Gastrocnemius medialis (tissue), 4 donors: Measurements from ENCODE around the gene PCSK6. TPM values are rescaled to one million over a fixed set of nuclear protein-coding genes. Genes with fewer than 3 reads are reported as not detected.
A peak's percentile ranks its signal among the peaks of the same experiment; 100 is the strongest.

Experiments
- ATAC-seq, 2 donors: fragments of 150-250 bp; one replicate each; pipeline ENCODE4 v1.9.1; 2016
- DNase-seq, 2 donors: peaks; one replicate each; pipeline ENCODE4 v3.0.0-alpha.2; 2019
- H3K27ac ChIP-seq, 4 donors: fragments of 200-600 bp; sonication (generic); 1 replicate in 1 of 4; 2 replicates in 3 of 4; pipeline ENCODE4 v1.5.1; 2016 to 2018; ENCODE audit warnings: mild to moderate bottlenecking in 2 of 4, moderate library complexity in 1 of 4
- H3K27me3 ChIP-seq, 3 donors: fragments of 200-600 bp; sonication (generic) in 2 of 3; 1 replicate in 1 of 3; 2 replicates in 2 of 3; pipeline versions ENCODE4 v1.5.1 to v1.6.0; 2016 to 2019; ENCODE audit warnings: mild to moderate bottlenecking in 1 of 3, moderate library complexity in 1 of 3
- H3K36me3 ChIP-seq, 2 donors: fragments of 200-600 bp; sonication (generic) in 1 of 2; one replicate each; pipeline ENCODE4 v1.5.1; 2017 to 2018
- H3K4me1 ChIP-seq, 2 donors: fragments of 200-600 bp; sonication (generic) in 1 of 2; one replicate each; pipeline ENCODE4 v1.5.1; 2016 to 2017; ENCODE audit warnings: mild to moderate bottlenecking in 2 of 2
- H3K4me3 ChIP-seq, 4 donors: fragments of 200-600 bp; sonication (generic) in 3 of 4; 1 replicate in 1 of 4; 2 replicates in 3 of 4; pipeline ENCODE4 v1.5.1; 2016 to 2019; ENCODE audit warnings: mild to moderate bottlenecking in 2 of 4
- H3K9me3 ChIP-seq, 3 donors: fragments of 200-600 bp; sonication (generic) in 2 of 3; 1 replicate in 1 of 3; 2 replicates in 2 of 3; pipeline ENCODE4 v1.5.1; 2016 to 2019
- CTCF ChIP-seq, 5 experiments: fragments of 450-650 bp in 3 of 5; fragments of 200-600 bp in 2 of 5; sonication (generic) in 2 of 5; IDR thresholded peaks in 4 of 5; conservative IDR thresholded peaks in 1 of 5; 1 replicate in 4 of 5; 2 replicates in 1 of 5; pipeline ENCODE4 v1.5.1; 2016 to 2019; ENCODE audit warnings: antibody characterized with exemption in 5 of 5, mild to moderate bottlenecking in 3 of 5, moderate library complexity in 3 of 5
- POLR2A ChIP-seq, 2 donors: fragments of 450-650 bp; IDR thresholded peaks; one replicate each; pipeline ENCODE4 v1.6.1; 2017; ENCODE audit warnings: antibody characterized with exemption in 2 of 2, mild to moderate bottlenecking in 2 of 2, moderate library complexity in 2 of 2
- in situ Hi-C, 4 donors: fragments of 200-750 bp; cut with MboI; loops; one replicate each; pipeline versions ENCODE4 v1.15.0 to v1.8.0; 2017; ENCODE audit warnings: low sequenced_read_pairs in 4 of 4
- intact Hi-C: fragments of 100-400 bp; cut with DNase I; formaldehyde crosslinking; loops from one replicate; pipeline ENCODE4 v1.15.1; 2023; ENCODE audit warnings: low total_unique reads
- total RNA-seq, 4 donors: library from RNA; depleted of rRNA; stranded (reverse); fragments of >200 nt; gene quantifications; one replicate each; pipeline versions ENCODE4 v1.1.0 to v1.2.3, GENCODE V29; 2016

The PCSK6 gene
- total RNA-seq, 4 donors from 2014 or later: 12.8 to 46.0 (median 23.6) TPM

GRCh38 chr15:101482526-101483371, 6.8 kb downstream of the PCSK6 start:
- intact Hi-C loops: loop anchor here (5.0 kb wide), 1 partner anchor 35 kb away; no protein-coding TSS in a partner anchor
- Histone ChIP-seq H3K27ac (peak overlapping the region; percentile 81 to 97 (median 88)), H3K27me3 (no peaks in the 10 kb centered on the region), H3K9me3 (no peaks in the 10 kb centered on the region), H3K36me3 (peaks cover 0 to 4% of the 10 kb centered on the region in 2 donors), H3K4me3 (peak overlapping the region in 2 of 4 donors; percentile 22 to 26), H3K4me1 (peaks cover 27 to 32% of the 10 kb centered on the region in 2 donors)
- TF ChIP-seq CTCF (IDR thresholded peaks at IDR 0.05 in 4 of 5, conservative IDR thresholded peaks at IDR 0.05 in 1 of 5) (no peak), POLR2A (IDR thresholded peaks at IDR 0.05) (peak; percentile 35 to 81)
- DNase-seq: peak; percentile 74 to 77
- in situ Hi-C loops: no loop called here
- peak; percentile 89 to 91 for ATAC-seq

GRCh38 chr15:101481917-101482525, 7.5 kb downstream of the PCSK6 start:
- DNase-seq: no peak
- peak overlapping the region in 3 of 4 donors; percentile 7 to 26 (median 22) for H3K4me3 ChIP-seq
- H3K9me3 ChIP-seq: no peaks in the 10 kb centered on the region
- ATAC-seq: no peak
- H3K4me1 ChIP-seq: peaks cover 27 to 32% of the 10 kb centered on the region in 2 donors
- TF ChIP-seq CTCF (IDR thresholded peaks at IDR 0.05 in 4 of 5, conservative IDR thresholded peaks at IDR 0.05 in 1 of 5) (no peak), POLR2A (IDR thresholded peaks at IDR 0.05) (no peak)
- H3K36me3 ChIP-seq: peaks cover 0 to 4% of the 10 kb centered on the region in 2 donors
- intact Hi-C loops (loop anchor here (5.0 kb wide), 1 partner anchor 35 kb away; no protein-coding TSS in a partner anchor), in situ Hi-C loops (no loop called here)
- no peaks in the 10 kb centered on the region for H3K27me3 ChIP-seq
- H3K27ac ChIP-seq: peak overlapping the region; percentile 81 to 97 (median 88)

- H3K36me3 ChIP-seq: peaks cover 0 to 4% of the 10 kb centered on the region in 2 donors
- peaks cover 27 to 32% of the 10 kb centered on the region in 2 donors for H3K4me1 ChIP-seq
- ATAC-seq (no peak), DNase-seq (no peak)
- H3K9me3 ChIP-seq: no peaks in the 10 kb centered on the region
- H3K4me3 ChIP-seq: no peak overlapping the region
- no peaks in the 10 kb centered on the region for H3K27me3 ChIP-seq
- peak overlapping the region; percentile 81 to 97 (median 88) for H3K27ac ChIP-seq
- TF ChIP-seq POLR2A (IDR thresholded peaks at IDR 0.05): no peak
- TF ChIP-seq CTCF (IDR thresholded peaks at IDR 0.05 in 4 of 5, conservative IDR thresholded peaks at IDR 0.05 in 1 of 5): no peak
- intact Hi-C loops (loop anchor here (5.0 kb wide), 1 partner anchor 34 kb away; no protein-coding TSS in a partner anchor), in situ Hi-C loops (no loop called here)
These were observed 8.2 kb downstream of the PCSK6 start for GRCh38 chr15:101481381-101481705.

- Histone ChIP-seq H3K4me1 (peaks cover 27 to 32% of the 10 kb centered on the region in 2 donors), H3K36me3 (peaks cover 0 to 4% of the 10 kb centered on the region in 2 donors), H3K4me3 (no peak overlapping the region), H3K27ac (peak overlapping the region in 2 of 4 donors; percentile 94 to 97), H3K9me3 (no peaks in the 10 kb centered on the region), H3K27me3 (no peaks in the 10 kb centered on the region)
- DNase-seq (no peak), ATAC-seq (no peak)
- in situ Hi-C loops (no loop called here), intact Hi-C loops (loop anchor here (5.0 kb wide), 1 partner anchor 33 kb away; no protein-coding TSS in a partner anchor)
- TF ChIP-seq POLR2A (IDR thresholded peaks at IDR 0.05) (no peak), CTCF (IDR thresholded peaks at IDR 0.05 in 4 of 5, conservative IDR thresholded peaks at IDR 0.05 in 1 of 5) (no peak)
These were observed 8.7 kb downstream of the PCSK6 start for GRCh38 chr15:101480613-101481380.
